Suppressor macrophage treated with lipopolysaccharide for 4 hours (primary cell): ENCODE measurements around the gene SLC22A12.
"Not testable (repeated sequence)": the region's sequence is repeated elsewhere in the genome, so short reads cannot be mapped to it uniquely, and the experiment has no call there.

Experiments
- DNase-seq: peaks from one replicate; pipeline ENCODE4 v3.0.0-alpha.2; 2020

SLC22A12 gene

DNA sequence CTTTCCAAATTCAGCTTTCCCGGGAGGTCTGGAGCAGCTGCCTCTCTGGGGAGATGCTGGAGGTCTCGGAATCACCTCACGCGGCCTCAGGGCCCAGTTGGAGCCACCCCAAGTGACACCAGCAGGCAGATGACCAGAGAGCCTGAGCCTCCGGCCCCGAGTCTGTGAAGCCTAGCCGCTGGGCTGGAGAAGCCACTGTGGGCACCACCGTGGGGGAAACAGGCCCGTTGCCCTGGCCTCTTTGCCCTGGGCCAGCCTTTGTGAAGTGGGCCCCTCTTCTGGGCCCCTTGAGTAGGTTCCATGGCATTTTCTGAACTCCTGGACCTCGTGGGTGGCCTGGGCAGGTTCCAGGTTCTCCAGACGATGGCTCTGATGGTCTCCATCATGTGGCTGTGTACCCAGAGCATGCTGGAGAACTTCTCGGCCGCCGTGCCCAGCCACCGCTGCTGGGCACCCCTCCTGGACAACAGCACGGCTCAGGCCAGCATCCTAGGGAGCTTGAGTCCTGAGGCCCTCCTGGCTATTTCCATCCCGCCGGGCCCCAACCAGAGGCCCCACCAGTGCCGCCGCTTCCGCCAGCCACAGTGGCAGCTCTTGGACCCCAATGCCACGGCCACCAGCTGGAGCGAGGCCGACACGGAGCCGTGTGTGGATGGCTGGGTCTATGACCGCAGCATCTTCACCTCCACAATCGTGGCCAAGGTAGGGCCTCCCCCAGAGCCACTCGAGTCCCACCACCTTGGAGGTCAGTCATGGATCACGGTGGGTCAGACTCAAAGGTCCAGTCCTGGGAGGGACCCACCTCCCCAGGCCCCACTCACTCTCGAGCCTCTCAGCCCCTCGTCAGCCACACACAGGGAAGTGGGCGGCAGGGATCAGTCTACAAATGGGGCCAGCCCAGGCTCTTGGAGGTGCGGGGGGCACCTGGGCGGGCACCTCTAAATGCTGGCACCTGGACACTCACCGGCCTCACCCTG lies 525 bp downstream of the SLC22A12 start:
- no peak for DNase-seq

DNA sequence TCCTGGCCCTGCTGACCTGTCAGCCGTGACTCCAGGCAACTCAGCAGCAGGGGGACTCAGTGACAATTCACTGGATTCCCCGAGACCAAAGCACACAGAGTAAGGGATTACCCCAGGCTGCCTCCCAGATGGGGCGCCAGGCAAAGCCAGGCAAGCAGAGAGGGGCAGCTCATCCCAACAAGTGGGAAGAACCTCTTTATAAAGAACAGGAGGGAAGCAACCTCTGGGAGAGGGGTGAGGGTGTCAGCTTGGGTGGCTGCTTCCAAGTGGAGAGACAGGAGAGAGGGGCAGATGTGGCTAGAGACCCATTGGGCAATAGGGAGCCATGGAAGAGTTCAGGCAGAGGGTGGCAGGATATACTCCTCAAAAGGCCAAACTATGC lies 1.2 kb downstream of the SLC22A12 start:
- DNase-seq, result no peak

DNA sequence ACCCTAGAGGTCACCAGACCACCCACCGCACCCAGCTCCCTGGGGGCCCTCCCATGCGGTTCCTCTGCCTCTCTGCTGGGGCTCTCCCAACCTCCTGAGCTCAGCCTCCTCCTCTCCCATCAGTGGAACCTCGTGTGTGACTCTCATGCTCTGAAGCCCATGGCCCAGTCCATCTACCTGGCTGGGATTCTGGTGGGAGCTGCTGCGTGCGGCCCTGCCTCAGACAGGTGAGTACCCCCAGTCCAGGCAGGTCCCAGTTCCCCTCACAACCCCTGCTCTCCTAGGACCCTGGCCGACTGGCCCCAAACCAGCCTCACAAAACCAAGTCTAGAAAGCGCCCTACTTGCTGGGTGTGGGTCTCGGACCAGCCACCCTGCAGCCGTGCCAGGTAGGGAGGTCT lies 1.6 kb downstream of the SLC22A12 start:
- DNase-seq, result no peak

DNA sequence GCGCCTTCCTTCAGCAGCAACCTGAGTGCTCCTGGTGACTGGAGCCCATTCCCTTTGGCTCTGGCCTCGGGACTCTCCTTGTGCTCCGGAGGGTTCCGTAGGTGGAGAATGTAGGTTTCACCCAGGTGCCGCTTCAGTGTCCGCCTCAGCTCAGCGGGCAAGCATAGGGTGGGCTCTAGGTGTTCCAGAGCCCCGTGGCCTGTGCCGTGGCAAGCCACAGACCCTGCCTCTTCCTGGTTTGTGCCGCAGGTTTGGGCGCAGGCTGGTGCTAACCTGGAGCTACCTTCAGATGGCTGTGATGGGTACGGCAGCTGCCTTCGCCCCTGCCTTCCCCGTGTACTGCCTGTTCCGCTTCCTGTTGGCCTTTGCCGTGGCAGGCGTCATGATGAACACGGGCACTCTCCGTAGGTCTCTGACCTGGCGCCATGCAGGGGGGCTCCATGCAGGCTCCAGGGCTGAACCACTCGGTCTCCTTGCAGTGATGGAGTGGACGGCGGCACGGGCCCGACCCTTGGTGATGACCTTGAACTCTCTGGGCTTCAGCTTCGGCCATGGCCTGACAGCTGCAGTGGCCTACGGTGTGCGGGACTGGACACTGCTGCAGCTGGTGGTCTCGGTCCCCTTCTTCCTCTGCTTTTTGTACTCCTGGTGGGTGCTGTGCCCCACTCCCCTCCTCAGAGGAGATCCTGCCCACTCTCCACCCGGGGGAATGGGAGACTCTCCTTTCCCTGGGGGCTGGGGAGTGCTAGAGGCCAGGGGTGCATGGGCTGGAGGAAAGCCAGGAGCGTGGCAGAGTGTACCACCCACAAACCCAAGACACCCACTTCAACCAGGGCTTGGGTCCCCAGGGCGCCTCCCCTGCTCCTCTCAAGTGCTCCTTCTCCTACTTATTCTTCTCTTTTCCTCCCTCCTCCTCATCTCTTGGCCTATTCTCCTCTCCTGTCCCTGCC lies 2.4 kb downstream of the SLC22A12 start:
- DNase-seq, result no peak

DNA sequence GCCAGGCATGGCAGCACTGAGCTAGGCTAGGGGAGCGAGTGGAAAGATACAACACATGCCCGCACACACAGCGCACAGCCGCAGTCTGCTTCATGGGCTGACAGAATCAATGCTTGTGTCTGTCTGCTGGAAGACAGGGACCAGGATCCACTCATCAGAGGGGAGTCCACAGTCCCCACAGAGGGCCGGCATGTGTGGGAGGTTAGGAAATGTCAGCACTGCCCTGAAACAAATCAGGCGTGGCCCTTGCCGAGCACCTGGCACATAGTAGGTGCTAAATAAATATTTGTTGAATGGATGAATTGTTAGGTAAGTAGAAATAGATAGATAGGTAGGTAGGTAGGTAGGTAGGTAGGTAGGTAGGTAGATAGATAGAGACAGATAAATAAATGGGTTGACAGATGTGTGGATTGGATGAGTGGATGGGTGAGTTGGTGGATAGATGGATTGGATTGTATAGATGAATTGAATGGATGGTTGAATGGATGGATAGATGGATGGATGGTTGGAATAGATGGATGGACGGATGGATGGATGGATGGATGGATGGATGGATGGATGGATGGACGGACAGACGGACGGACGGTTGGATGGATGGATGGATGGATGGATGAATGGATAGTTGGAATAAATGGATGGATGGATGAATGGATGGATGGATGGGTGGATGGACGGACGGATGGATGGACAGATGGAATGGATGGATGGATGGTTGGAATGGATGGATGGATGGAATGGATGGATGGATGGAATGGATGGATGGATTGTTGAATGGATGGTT lies 3.3 kb downstream of the SLC22A12 start:
- no peak for DNase-seq

DNA sequence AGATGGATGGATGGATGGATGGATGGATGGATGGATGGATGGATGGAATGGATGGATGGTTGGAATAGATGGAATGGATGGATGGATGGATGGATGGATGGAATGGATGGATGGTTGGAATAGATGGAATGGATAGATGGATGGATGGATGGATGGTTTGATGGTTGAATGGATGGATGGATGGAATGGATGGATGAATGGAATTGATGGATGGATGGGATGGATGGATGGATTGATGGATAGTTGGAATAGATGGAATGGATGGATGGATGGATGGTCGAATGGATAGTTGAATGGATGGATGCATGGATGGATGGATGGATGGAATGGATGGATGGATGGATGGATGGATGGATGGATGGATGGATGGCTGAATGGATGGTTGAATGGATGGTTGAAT lies 4.9 kb downstream of the SLC22A12 start:
- DNase-seq, result not testable (repeated sequence)

DNA sequence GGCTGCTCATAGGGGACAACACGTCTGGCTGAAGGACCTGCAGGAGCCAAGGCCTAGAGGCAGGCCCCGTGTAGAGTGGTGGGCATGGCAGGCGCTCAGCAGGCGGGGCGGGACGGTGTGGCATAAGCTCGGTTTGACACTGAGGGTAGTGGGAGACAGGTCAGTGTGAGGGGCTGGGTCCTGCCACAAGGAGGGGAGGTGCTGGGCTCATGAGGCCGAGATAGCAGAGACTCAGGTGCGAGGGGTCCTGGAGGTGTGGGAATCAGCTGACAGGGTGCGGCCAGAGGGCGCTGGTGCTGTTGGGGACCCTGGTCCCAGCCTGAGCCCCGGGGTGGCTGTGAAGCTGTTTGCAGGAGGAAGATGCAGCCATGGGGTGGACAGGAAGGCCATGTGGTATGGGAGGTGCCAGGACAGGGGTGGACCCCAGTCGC lies 6.7 kb downstream of the SLC22A12 start:
- DNase-seq, result no peak

DNA sequence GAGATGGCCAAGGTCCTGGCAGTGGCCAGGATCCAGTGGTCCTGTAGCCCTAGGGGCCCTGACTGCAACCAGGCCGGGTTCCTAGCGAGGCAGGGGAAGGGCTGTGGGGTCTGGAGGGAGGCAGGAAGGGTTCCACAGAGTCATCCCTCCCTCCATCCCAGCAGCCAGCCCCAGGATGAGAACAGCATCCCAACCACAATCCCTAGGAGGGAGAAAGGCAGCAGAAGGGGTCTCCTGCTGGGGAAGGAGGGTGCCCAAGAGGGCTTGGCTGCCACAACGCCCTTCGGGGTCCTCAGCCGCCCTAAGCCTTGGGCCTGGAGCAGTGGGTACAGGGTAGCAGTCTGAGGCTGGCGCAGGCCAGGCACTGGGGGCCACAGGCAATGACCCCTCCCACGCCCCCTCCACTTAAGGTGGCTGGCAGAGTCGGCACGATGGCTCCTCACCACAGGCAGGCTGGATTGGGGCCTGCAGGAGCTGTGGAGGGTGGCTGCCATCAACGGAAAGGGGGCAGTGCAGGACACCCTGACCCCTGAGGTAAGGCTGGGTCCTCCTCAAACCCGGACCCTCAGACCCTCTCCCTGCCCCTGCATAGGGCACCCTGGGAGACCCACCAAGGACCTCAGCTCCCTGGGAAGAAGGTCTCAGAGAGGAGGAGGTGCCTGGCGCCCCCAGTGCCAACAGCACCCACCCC lies 7.2 kb downstream of the SLC22A12 start:
- no peak for DNase-seq

DNA sequence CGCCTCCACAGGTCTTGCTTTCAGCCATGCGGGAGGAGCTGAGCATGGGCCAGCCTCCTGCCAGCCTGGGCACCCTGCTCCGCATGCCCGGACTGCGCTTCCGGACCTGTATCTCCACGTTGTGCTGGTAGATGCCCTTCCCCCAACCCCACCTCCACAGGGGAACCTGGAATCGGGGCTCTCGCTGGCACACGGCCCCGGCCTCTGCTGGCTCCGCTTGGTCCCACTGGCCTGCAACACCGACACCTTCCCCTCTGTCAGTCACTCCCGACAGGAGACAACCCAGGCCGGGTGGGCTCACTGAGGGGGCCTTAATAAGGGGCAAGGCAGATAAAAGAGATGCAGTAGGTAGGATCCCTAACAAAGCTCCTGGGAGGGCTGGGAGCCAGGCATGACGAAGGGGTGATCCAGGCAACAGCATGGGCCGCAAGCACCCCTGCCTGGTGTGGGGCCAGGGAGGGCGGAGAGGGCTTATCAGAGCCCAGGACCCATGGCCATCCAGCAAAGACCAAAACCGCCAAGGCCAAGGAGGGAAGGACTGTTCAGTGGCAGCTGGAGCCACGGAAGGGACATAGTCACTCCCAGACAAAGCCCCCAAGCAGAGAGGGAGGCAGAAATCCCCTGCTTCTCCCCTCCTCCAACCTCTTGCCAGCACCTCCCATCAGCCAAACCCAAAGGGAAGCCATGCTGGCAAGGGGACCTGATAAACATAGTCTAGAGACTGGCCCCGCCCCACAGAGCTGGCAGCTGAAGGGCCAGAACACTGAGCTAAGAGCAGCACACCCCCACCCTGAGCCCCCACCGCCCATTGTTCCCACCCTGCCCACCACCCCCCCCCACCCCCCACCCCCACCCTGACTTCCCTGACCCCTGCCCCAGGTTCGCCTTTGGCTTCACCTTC lies 8.0 kb downstream of the SLC22A12 start:
- no peak for DNase-seq

DNA sequence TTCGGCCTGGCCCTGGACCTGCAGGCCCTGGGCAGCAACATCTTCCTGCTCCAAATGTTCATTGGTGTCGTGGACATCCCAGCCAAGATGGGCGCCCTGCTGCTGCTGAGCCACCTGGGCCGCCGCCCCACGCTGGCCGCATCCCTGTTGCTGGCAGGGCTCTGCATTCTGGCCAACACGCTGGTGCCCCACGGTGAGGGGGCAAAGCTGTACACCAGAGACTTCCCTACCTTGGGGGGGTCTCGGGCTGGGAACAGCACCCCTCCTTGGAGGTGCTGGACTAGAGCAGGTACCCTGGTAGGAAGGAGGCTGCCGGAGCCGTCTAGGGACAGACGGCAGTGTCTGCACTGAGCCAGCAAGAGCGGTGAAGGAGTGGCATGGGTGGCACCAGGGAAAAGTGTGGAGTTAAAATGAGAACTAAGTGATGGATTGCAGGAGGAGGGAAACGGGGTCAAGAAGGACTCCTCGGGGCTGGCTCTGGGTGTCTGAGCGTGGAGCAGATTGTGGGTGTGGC lies 8.7 kb downstream of the SLC22A12 start:
- DNase-seq, result no peak

DNA sequence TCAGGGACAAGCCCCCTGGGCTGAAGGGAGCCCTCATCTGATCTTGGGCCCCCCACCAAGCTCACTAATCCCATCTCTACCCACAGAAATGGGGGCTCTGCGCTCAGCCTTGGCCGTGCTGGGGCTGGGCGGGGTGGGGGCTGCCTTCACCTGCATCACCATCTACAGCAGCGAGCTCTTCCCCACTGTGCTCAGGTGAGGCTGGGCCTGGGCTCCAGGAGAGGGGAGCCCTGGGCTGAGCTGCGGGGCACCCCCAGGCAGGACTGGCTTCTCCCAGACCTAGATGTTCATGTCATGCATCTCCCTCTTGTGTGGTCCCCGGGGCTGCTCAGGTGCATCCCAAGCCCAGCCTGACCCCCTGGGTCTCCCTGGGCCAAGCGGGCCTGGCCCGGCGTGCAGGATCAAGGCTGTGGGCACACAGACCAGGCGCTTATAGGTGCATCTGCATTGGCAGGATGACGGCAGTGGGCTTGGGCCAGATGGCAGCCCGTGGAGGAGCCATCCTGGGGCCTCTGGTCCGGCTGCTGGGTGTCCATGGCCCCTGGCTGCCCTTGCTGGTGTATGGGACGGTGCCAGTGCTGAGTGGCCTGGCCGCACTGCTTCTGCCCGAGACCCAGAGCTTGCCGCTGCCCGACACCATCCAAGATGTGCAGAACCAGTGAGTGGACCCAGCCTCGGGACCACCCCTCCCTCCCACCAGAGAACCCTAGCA lies 9.4 kb downstream of the SLC22A12 start:
- DNase-seq, result no peak

DNA sequence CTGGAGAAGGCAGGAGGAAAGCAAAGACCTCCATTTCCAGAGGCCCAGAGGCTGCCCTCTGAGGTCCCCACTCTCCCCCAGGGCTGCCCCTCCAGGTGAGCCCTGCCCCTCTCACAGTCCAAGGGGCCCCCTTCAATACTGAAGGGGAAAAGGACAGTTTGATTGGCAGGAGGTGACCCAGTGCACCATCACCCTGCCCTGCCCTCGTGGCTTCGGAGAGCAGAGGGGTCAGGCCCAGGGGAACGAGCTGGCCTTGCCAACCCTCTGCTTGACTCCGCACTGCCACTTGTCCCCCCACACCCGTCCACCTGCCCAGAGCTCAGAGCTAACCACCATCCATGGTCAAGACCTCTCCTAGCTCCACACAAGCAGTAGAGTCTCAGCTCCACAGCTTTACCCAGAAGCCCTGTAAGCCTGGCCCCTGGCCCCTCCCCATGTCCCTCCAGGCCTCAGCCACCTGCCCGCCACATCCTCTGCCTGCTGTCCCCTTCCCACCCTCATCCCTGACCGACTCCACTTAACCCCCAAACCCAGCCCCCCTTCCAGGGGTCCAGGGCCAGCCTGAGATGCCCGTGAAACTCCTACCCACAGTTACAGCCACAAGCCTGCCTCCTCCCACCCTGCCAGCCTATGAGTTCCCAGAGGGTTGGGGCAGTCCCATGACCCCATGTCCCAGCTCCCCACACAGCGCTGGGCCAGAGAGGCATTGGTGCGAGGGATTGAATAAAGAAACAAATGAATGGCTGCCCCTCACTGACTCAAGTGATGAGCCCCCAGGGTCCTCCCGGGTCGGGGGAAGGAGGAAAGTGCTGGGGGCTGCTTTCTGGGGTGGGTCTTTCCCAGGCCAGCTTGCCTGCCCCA lies 10.8 kb downstream of the SLC22A12 start:
- DNase-seq, result no peak

DNA sequence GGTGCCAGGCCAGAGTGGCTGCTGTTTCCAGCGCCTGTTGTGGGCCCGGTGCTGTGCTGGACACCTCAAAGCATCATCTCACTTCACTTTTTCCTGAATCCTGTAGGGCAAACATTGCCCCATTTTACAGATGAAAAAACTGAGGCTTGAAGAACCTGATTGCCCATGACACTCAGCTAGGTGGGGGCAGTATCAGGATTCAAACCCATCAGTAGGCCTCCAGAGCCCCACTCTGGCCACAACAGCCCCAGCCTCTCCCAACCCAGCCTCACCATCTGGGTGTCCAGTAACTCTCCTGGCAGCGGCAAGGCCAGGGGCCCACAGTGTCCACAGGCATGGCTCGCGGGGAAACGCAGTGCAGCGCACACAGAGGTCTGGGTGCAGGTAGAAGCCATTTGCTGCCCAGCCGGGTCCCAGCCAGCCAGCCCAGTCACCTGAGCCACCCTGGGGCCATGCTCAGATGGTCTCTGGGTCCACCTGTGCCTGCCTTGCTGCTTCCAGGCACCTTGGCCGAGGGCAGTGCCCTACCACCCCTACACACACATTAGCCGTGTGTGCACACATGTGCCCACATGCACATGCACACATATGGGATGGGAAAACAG lies 11.5 kb downstream of the SLC22A12 start:
- DNase-seq, result no peak

DNA sequence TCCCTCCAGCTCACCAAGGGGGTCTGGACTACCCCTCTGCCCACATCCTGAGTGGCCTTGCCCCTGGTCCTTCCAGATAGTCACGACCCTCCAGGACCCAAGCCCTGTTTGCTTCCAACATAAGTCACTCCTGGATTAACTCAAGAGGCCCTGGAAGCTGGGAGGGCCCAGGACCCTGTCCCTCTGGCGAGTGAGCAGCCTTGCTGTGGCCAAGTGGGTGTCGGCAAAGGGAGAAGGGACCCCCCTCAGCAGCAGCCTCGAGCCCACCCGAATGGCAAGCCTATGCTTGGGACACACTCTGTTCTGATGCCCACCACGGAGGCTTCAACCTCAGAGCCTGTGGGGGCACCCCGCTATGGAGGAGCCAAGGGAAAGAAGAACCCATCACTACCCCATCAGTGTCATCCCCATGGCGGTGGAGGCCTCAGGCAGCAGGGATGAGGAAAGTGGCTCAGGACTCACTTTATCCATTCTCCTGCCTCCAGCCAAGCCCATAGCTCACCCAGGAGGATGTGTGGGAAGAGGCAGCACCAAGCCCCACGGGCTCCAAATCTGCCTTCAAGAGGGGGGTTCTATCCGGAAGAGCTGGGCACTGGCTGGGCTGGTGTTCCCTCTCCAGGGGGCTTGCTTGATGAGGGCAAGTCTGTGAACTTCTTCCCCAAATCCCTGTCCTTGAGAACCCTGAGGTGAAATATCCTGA lies 12.5 kb downstream of the SLC22A12 start:
- no peak for DNase-seq

DNA sequence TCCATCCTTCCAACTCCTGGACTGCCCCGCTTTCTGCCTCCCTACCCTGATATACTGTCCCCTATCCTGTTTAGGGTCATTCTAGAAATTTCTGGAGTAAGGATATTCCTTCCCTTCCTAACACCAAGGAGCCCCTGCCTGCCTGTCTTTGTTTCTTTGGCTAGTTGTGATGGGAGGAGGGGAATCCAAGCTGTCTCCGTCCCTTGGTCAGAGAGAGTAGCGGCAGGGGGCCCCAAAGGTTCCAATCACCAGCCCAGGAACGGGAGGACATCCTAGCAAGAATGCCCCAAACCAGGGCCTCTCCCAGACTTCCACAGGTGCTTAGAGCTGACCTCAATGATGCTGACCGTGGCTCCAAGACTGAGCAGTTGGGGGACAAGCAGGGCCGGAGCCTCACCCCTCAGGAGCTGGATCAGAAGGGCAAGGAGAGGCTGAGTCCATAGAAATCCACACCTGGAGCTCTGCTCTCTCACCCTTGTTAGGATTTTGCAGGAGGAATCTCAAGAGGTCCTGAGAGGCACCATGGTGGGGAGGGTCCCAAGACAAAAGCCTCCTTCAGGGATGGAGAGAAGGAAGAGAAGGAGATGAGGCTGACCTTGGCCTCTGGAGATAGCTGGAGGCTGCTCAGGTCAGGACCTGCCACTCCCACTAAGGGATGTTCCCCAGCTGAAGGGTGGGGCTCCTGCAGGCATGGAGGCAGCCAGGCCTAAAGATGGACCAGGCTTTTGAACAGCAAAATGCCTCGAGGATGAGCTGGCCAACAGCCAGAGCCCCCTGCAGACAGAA lies 13.6 kb downstream of the SLC22A12 start:
- no peak for DNase-seq

DNA sequence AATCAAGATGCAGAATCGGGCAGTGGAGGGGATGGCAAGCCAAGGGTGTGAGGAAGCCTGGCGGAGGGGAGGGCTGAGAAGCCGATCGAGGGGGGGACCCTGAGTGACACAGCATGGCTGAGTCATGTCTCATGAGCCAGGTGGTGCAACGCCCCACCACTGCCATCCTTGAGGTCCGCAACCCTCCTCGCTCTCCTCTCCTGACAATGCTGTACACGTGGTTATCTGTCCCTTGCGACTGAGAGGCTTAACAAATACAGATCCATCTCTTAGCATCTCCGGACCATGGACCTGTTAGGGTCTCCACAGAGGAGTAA lies 14.2 kb downstream of the SLC22A12 start:
- no peak for DNase-seq
